ENCODE data around the gene CLCF1. TPM values are rescaled to one million over a fixed set of nuclear protein-coding genes. Genes with fewer than 3 reads are reported as not detected.

The CLCF1 gene
- polyA plus RNA-seq, 1 of the 3 experiments (the other 2 are of a cell fraction), result 27.0 TPM

GRCh38 chr11:67381244-67381972 is 8.0 kb upstream of the CLCF1 start (continued):
- no peak for TF ChIP-seq EZH2phosphoT487 (IDR thresholded peaks at IDR 0.05; ENCODE audit: borderline replicate concordance, low read depth)

- Histone ChIP-seq H3K9ac (peak overlapping the region; percentile 54; the same call in 1 of the 2 replicates), H3K4me3 (ENCODE audit: low read depth in 2 of 2, low read length in 1 of 2) (no peak overlapping the region), H2AFZ (ENCODE audit: low read depth) (no peak overlapping the region), H3F3A (replicated peaks; ENCODE audit: insufficient read depth) (peaks cover 30% of the 10 kb centered on the region), H3K36me3 (replicated peaks in 1 of 2; ENCODE audit: control insufficient read depth in 1 of 2, insufficient read depth in 2 of 2, low read length in 1 of 2) (no peaks in the 10 kb centered on the region), H3K9me3 (no peaks in the 10 kb centered on the region), H4K20me1 (ENCODE audit: insufficient read depth) (no peaks in the 10 kb centered on the region), H3K4me1 (ENCODE audit: control insufficient read depth in 1 of 2, insufficient read depth in 2 of 2, low read depth in 1 of 2, low read length in 1 of 2) (peaks cover 18 to 38% of the 10 kb centered on the region in 2 experiments; a peak in 3 of 4 replicates), H3K27ac (ENCODE audit: low read depth in 2 of 2, low read length in 1 of 2) (peak overlapping the region in 1 of 2 experiments; percentile 61; a peak in 2 of 4 replicates), H3K27me3 (ENCODE audit: insufficient read depth) (no peaks in the 10 kb centered on the region), H3K4me2 (peak overlapping the region; percentile 68), H3K79me2 (ENCODE audit: insufficient read depth) (no peaks in the 10 kb centered on the region), H3K9me2 (no peaks in the 10 kb centered on the region)
- POLR2A ChIA-PET, result interaction anchor here (1.1 kb wide), 1 partner anchor 23 kb away, joined by 3 read pairs; no protein-coding TSS in a partner anchor
- CTCF ChIA-PET, result interaction anchor here (1.0 to 19.7 kb wide), 10 partner anchors 8 to 116 kb away, joined by 3 to 955 read pairs (median 49); partner anchors contain the start of genes ANKRD13D, CLCF1, GRK2 and POLD4
- whole genome bisulfite sequencing (ENCODE audit: low lambda C conversion rate), result 34% methylated on average over 17 of the region's 23 CpGs
- no peak for DNase-seq
- TF ChIP-seq MXI1 (IDR thresholded peaks at IDR 0.05; ENCODE audit: low read depth, low read length) (no peak), MAX (IDR thresholded peaks at IDR 0.05; ENCODE audit: low read depth) (no peak), USF1 (IDR thresholded peaks at IDR 0.05; ENCODE audit: borderline replicate concordance, low read depth) (no peak), RCOR1 (IDR thresholded peaks at IDR 0.05; ENCODE audit: low read length) (no peak), SIN3A (IDR thresholded peaks at IDR 0.05; ENCODE audit: borderline replicate concordance, low read depth, low read length) (no peak), FOSL2 (IDR thresholded peaks at IDR 0.05; ENCODE audit: borderline replicate concordance, low read depth) (peak; percentile 81; the same call in 1 of the 2 replicates), SMC3 (IDR thresholded peaks at IDR 0.05; ENCODE audit: low read depth, low read length) (no peak), TAF1 (IDR thresholded peaks at IDR 0.05; ENCODE audit: borderline replicate concordance, low read depth, low read length) (no peak), ZBTB33 (IDR thresholded peaks at IDR 0.05; ENCODE audit: borderline replicate concordance, low read depth) (no peak), FOXJ3 (CRISPR knock-in tag; IDR thresholded peaks at IDR 0.05) (no peak), PBX3 (IDR thresholded peaks at IDR 0.05) (peak; percentile 34), NFIC (IDR thresholded peaks at IDR 0.05; ENCODE audit: borderline replicate concordance) (peak; percentile 56), MEF2A (IDR thresholded peaks at IDR 0.05; ENCODE audit: borderline replicate concordance, low read depth) (no peak), GABPA (IDR thresholded peaks at IDR 0.05; ENCODE audit: low read depth) (no peak), ELF1 (IDR thresholded peaks at IDR 0.05) (no peak), FOXM1 (IDR thresholded peaks at IDR 0.05; ENCODE audit: low read depth) (no peak), TCF12 (IDR thresholded peaks at IDR 0.05) (peak; percentile 17; the same call in 1 of the 2 replicates), RFX5 (IDR thresholded peaks at IDR 0.05; ENCODE audit: low read length) (no peak), EZH2phosphoT487 (IDR thresholded peaks at IDR 0.05; ENCODE audit: borderline replicate concordance, low read depth) (no peak), POLR2AphosphoS5 (IDR thresholded peaks at IDR 0.05; ENCODE audit: low read depth, low read length) (peak; percentile 54; the same call in 1 of the 2 replicates), RXRA (IDR thresholded peaks at IDR 0.05; ENCODE audit: borderline replicate concordance, low read depth) (no peak), EP300 (IDR thresholded peaks at IDR 0.05; ENCODE audit: borderline replicate concordance in 1 of 2, low read depth in 1 of 2, low read length in 1 of 2) (no peak), USF2 (IDR thresholded peaks at IDR 0.05; ENCODE audit: borderline replicate concordance, low read depth, low read length) (no peak), JUND (IDR thresholded peaks at IDR 0.05) (peak; percentile 71)
Observed at GRCh38 chr11:67379061-67380058, 6.0 kb upstream of the CLCF1 start.
